Transverse colon (tissue), 4 donors: Measurements from ENCODE around the gene CHPF. TPM values are rescaled to one million over a fixed set of nuclear protein-coding genes. Genes with fewer than 3 reads are reported as not detected.

Experiments
- DNase-seq: peaks from one replicate; pipeline ENCODE4 v3.0.0-alpha.2; 2019
- H3K27ac ChIP-seq, 4 donors: fragments of 200-600 bp; sonication (generic); 2 replicates each; pipeline ENCODE4 v1.5.1; 2016 to 2018; ENCODE audit warnings: inconsistent platforms in 4 of 4
- H3K27me3 ChIP-seq: fragments of 200-600 bp; sonication (generic); 2 replicates; pipeline ENCODE4 v1.5.1; 2017; ENCODE audit warnings: inconsistent platforms
- H3K36me3 ChIP-seq, 4 donors: fragments of 200-600 bp; sonication (generic); 2 replicates each; pipeline ENCODE4 v1.5.1; 2017 to 2019; ENCODE audit warnings: inconsistent platforms in 4 of 4
- H3K4me1 ChIP-seq, 4 donors: fragments of 200-600 bp; sonication (generic); 2 replicates each; pipeline ENCODE4 v1.5.1; 2017 to 2020; ENCODE audit warnings: inconsistent platforms in 4 of 4
- H3K4me3 ChIP-seq, 4 donors: fragments of 200-600 bp; sonication (generic); 1 replicate in 1 of 4; 2 replicates in 3 of 4; pipeline versions ENCODE4 v1.5.1 to v1.6.1; 2017 to 2019; ENCODE audit warnings: inconsistent platforms in 4 of 4
- H3K9me3 ChIP-seq, 2 donors: fragments of 200-600 bp; sonication (generic); 2 replicates each; pipeline ENCODE4 v1.5.1; 2017 to 2019; ENCODE audit warnings: inconsistent platforms in 2 of 2
- CTCF ChIP-seq, 5 experiments: fragments of 200-600 bp in 3 of 5; fragments of 450-650 bp in 2 of 5; sonication (generic) in 3 of 5; IDR thresholded peaks; 1 replicate in 2 of 5; 2 replicates in 3 of 5; pipeline ENCODE4 v1.5.1; 2016 to 2017; ENCODE audit warnings: antibody characterized with exemption in 5 of 5, inconsistent platforms in 3 of 5, mild to moderate bottlenecking in 2 of 5, moderate library complexity in 1 of 5
- EP300 ChIP-seq: sonication (generic); formaldehyde crosslinking; IDR thresholded peaks from one replicate; pipeline ENCODE4 v1.6.1; 2017; ENCODE audit warnings: antibody characterized with exemption, low read depth
- POLR2A ChIP-seq: fragments of 450-650 bp; IDR thresholded peaks from one replicate; pipeline ENCODE4 v1.6.1; 2016; ENCODE audit warnings: antibody characterized with exemption, mild to moderate bottlenecking, moderate library complexity
- POLR2AphosphoS5 ChIP-seq, 3 donors: sonication (generic); formaldehyde crosslinking; IDR thresholded peaks; one replicate each; pipeline ENCODE4 v1.6.1; 2016; ENCODE audit warnings: antibody characterized with exemption in 3 of 3
- WGBS, 2 donors: methylation state at CpG; one replicate each; pipeline ENCODE4 v1.1.5; 2018; ENCODE audit warnings: low coverage in 1 of 2; 5-methylcytosine and 5-hydroxymethylcytosine counted together
- in situ Hi-C, 4 donors: fragments of 200-750 bp; cut with MboI; loops; one replicate each; pipeline versions ENCODE4 v1.15.0 to v1.15.1; 2017; ENCODE audit warnings: low sequenced_read_pairs in 3 of 4, low pct_ligation_motif_present in 1 of 4, low pct_unique_long_range_greater_than_20kb in 1 of 4
- intact Hi-C: fragments of 100-400 bp; cut with DNase I; formaldehyde crosslinking; loops from one replicate; pipeline ENCODE4 v1.15.1; 2023; ENCODE audit warnings: low total_unique reads
- total RNA-seq, 4 donors: library from RNA; depleted of rRNA; stranded (reverse); fragments of >200 nt; gene quantifications; one replicate each; pipeline ENCODE4 v1.1.0, GENCODE V29; 2016

CHPF gene
- total RNA-seq, 4 donors from 2014 or later, result 21.1 to 58.2 (median 52.1) TPM

GRCh38 chr2:219560037-219560892 lies 16.7 kb upstream of the CHPF start:
- no peak for DNase-seq
- Histone ChIP-seq H3K4me1 (peaks cover 0 to 5% (median 2%) of the 10 kb centered on the region in 4 donors), H3K27me3 (no peaks in the 10 kb centered on the region), H3K36me3 (no peaks in the 10 kb centered on the region), H3K27ac (no peak overlapping the region), H3K9me3 (no peaks in the 10 kb centered on the region), H3K4me3 (no peak overlapping the region)
- TF ChIP-seq EP300, result no peak
- peak; percentile 40 to 87 (median 86) for TF ChIP-seq CTCF (IDR thresholded peaks at IDR 0.05)
- WGBS, 2 donors, result 28 to 39% methylated on average over 2 to 8 of the region's 8 CpGs
- in situ Hi-C loops (no loop called here), intact Hi-C loops (no loop called here)

DNA sequence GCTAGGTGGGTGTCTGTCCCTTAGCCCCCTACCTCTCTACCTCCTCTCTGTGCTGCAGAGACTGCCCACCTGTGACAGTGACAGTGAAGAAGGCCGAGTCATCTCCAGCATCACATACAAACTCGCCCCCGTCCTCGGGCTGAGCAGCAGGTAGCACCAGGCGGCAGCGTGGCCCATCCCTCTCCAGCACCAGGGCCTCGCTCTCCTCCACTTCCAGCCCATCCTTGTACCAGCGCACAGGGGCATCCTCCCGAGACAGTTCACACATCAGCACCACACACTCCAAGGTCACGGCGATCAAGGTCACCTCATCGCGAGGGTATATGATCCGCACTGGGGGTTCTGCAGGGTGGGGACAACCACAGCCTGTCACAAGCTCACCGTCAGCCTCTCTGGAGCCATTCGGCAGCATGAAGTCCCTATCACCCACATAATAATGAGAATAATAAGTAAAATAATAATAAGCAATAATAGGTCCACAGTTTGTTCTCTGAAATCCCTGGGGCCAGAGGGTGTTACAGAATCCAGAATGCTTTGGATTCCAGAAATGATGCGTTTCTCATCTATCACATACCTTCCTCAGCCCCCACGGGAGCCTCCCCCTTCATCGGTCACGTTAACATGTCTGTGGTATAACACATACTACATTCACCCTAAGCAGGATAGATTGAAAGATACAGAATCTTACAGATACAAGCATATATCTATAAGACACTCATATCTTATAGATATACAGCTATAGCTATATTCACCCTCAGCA lies 15.7 kb upstream of the CHPF start:
- Histone ChIP-seq H3K4me1 (peaks cover 0 to 5% (median 2%) of the 10 kb centered on the region in 4 donors), H3K27ac (no peak overlapping the region), H3K9me3 (no peaks in the 10 kb centered on the region), H3K27me3 (no peaks in the 10 kb centered on the region), H3K36me3 (no peaks in the 10 kb centered on the region), H3K4me3 (no peak overlapping the region)
- 84 to 95% methylated on average over 7 to 20 of the region's 20 CpGs for WGBS, 2 donors
- in situ Hi-C loops, result no loop called here
- intact Hi-C loops, result no loop called here
- no peak for DNase-seq
- TF ChIP-seq POLR2A, result no peak
- TF ChIP-seq CTCF (IDR thresholded peaks at IDR 0.05), result no peak
- no peak for TF ChIP-seq POLR2AphosphoS5 (IDR thresholded peaks at IDR 0.05)
- TF ChIP-seq EP300, result no peak

- in situ Hi-C loops, result no loop called here
- H3K4me1 ChIP-seq, result peaks cover 0 to 6% (median 4%) of the 10 kb centered on the region in 4 donors
- no peaks in the 10 kb centered on the region for H3K9me3 ChIP-seq
- intact Hi-C loops, result no loop called here
- H3K4me3 ChIP-seq, result no peak overlapping the region
- peaks cover 5% of the 10 kb centered on the region for H3K27me3 ChIP-seq
- WGBS, 2 donors, result 94% methylated on average over 21 of the region's 25 CpGs; no CpG with 5 or more reads in 1 of the 2 donors
- no peaks in the 10 kb centered on the region for H3K36me3 ChIP-seq
- no peak overlapping the region for H3K27ac ChIP-seq
- TF ChIP-seq EP300 (no peak), POLR2A (no peak), POLR2AphosphoS5 (IDR thresholded peaks at IDR 0.05) (no peak), CTCF (IDR thresholded peaks at IDR 0.05) (no peak)
- DNase-seq, result no peak
Measured at GRCh38 chr2:219557791-219558785, 14.5 kb upstream of the CHPF start.
